Prostate gland (tissue), 2 donors: ENCODE results near the gene MMD. TPM values are rescaled to one million over a fixed set of nuclear protein-coding genes. Genes with fewer than 3 reads are reported as not detected.

ENCODE experiments used
- DNase-seq: peaks from one replicate; pipeline ENCODE4 v3.0.0-alpha.2; 2019; ENCODE audit warnings: low spot score
- H3K27ac ChIP-seq, 2 donors: fragments of 200-600 bp; sonication (generic); 2 replicates each; pipeline ENCODE4 v1.5.1; 2017 to 2019
- H3K27me3 ChIP-seq: fragments of 200-600 bp; sonication (generic); replicated peaks from 2 replicates; pipeline ENCODE4 v1.5.1; 2019; ENCODE audit not compliant: insufficient read depth
- H3K36me3 ChIP-seq, 2 donors: fragments of 200-600 bp; sonication (generic); 1 replicate in 1 of 2; 2 replicates in 1 of 2; pipeline versions ENCODE4 v1.5.1 to v1.8.1; 2017 to 2019
- H3K4me1 ChIP-seq: fragments of 200-600 bp; sonication (generic); replicated peaks from 2 replicates; pipeline ENCODE4 v1.5.1; 2019
- H3K4me3 ChIP-seq, 2 donors: fragments of 200-600 bp; sonication (generic); 2 replicates each; pipeline ENCODE4 v1.5.1; 2017 to 2019
- H3K9me3 ChIP-seq: fragments of 200-600 bp; sonication (generic); 2 replicates; pipeline ENCODE4 v1.5.1; 2017
- CTCF ChIP-seq, 4 experiments: fragments of 200-600 bp in 2 of 4; fragments of 450-650 bp in 2 of 4; sonication (generic) in 2 of 4; IDR thresholded peaks; 1 replicate in 3 of 4; 2 replicates in 1 of 4; pipeline ENCODE4 v1.5.1; 2016 to 2019; ENCODE audit warnings: antibody characterized with exemption in 4 of 4, mild to moderate bottlenecking in 2 of 4, moderate library complexity in 2 of 4
- POLR2A ChIP-seq: fragments of 450-650 bp; IDR thresholded peaks from one replicate; pipeline ENCODE4 v1.6.1; 2016; ENCODE audit warnings: antibody characterized with exemption, mild to moderate bottlenecking
- POLR2AphosphoS5 ChIP-seq: sonication (generic); formaldehyde crosslinking; IDR thresholded peaks from one replicate; pipeline ENCODE4 v1.6.1; 2017; ENCODE audit warnings: antibody characterized with exemption
- WGBS: methylation state at CpG from one replicate; pipeline ENCODE4 v1.1.5; 2018; 5-methylcytosine and 5-hydroxymethylcytosine counted together
- intact Hi-C: fragments of 100-400 bp; cut with DNase I; formaldehyde crosslinking; loops from one replicate; pipeline ENCODE4 v1.14.2; 2022
- total RNA-seq, 2 donors: library from RNA; depleted of rRNA; stranded (reverse); fragments of >200 nt; gene quantifications; one replicate each; pipeline ENCODE4 v1.1.0, GENCODE V29; 2016

Gene MMD
- total RNA-seq, 2 donors from 2014 or later = 8.7 to 55.0 TPM

- Histone ChIP-seq H3K9me3 (no peaks in the 10 kb centered on the region), H3K27me3 (no peaks in the 10 kb centered on the region), H3K36me3 (no peaks in the 10 kb centered on the region), H3K4me3 (no peak overlapping the region), H3K4me1 (no peaks in the 10 kb centered on the region), H3K27ac (peak overlapping the region in 1 of 2 donors; percentile 14)
- TF ChIP-seq POLR2AphosphoS5 (no peak), CTCF (IDR thresholded peaks at IDR 0.05) (no peak), POLR2A (no peak)
- no peak for DNase-seq
- intact Hi-C loops = loop anchor here (10.0 kb wide), 1 partner anchor 149 kb away; no protein-coding TSS in a partner anchor
- WGBS = 92% methylated on average over 10 of the region's 10 CpGs
Measured at GRCh38 chr17:55443904-55444303, 22.3 kb upstream of the MMD start.

GRCh38 chr17:55442953-55443683 lies 21.5 kb upstream of the MMD start:
- TF ChIP-seq POLR2AphosphoS5 (peak; percentile 31), CTCF (IDR thresholded peaks at IDR 0.05) (no peak), POLR2A (no peak)
- H3K4me3 ChIP-seq = no peak overlapping the region
- H3K27ac ChIP-seq = peak overlapping the region; percentile 16 to 28
- DNase-seq = no peak
- no peaks in the 10 kb centered on the region for H3K36me3 ChIP-seq
- intact Hi-C loops = loop anchor here (10.0 kb wide), 1 partner anchor 148 kb away; no protein-coding TSS in a partner anchor
- no peaks in the 10 kb centered on the region for H3K27me3 ChIP-seq
- WGBS = 77% methylated on average over 6 of the region's 6 CpGs
- H3K9me3 ChIP-seq = no peaks in the 10 kb centered on the region
- no peaks in the 10 kb centered on the region for H3K4me1 ChIP-seq

GRCh38 chr17:55442462-55442861 lies 20.8 kb upstream of the MMD start:
- H3K27ac ChIP-seq = peak overlapping the region; percentile 16 to 28
- no peak for TF ChIP-seq POLR2AphosphoS5
- no peak for TF ChIP-seq POLR2A
- no peak for TF ChIP-seq CTCF (IDR thresholded peaks at IDR 0.05)
- 67% methylated on average over 5 of the region's 5 CpGs for WGBS
- H3K4me1 ChIP-seq = no peaks in the 10 kb centered on the region
- H3K27me3 ChIP-seq = no peaks in the 10 kb centered on the region
- no peaks in the 10 kb centered on the region for H3K9me3 ChIP-seq
- intact Hi-C loops = loop anchor here (10.0 kb wide), 1 partner anchor 148 kb away; no protein-coding TSS in a partner anchor
- no peak for DNase-seq
- no peak overlapping the region for H3K4me3 ChIP-seq
- H3K36me3 ChIP-seq = no peaks in the 10 kb centered on the region

DNA sequence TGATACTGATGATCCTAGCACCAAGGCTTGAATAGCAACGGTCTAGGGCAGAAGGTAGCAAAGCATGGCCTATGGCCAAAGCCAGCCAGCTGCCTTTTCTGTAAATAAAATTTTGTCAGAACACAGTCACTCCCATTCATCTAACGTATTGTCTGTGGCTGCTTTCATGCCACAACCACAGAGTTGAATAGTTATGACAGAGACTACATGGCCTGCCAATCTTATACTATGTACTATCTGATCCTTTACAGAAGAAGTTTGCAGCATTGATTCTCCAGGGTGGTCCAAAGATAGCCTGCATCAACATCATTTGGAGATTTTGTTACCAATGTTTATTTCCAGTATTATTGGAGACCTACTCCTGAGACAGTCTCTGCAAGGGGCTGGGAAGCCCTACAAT lies 19.9 kb upstream of the MMD start:
- no peaks in the 10 kb centered on the region for H3K4me1 ChIP-seq
- no peaks in the 10 kb centered on the region for H3K9me3 ChIP-seq
- TF ChIP-seq CTCF (IDR thresholded peaks at IDR 0.05) (no peak), POLR2A (no peak), POLR2AphosphoS5 (no peak)
- H3K36me3 ChIP-seq = no peaks in the 10 kb centered on the region
- DNase-seq = no peak
- 26% methylated on average over 2 of the region's 2 CpGs for WGBS
- no peaks in the 10 kb centered on the region for H3K27me3 ChIP-seq
- no peak overlapping the region for H3K4me3 ChIP-seq
- intact Hi-C loops = loop anchor here (10.0 kb wide), 1 partner anchor 147 kb away; no protein-coding TSS in a partner anchor
- H3K27ac ChIP-seq = no peak overlapping the region

DNA sequence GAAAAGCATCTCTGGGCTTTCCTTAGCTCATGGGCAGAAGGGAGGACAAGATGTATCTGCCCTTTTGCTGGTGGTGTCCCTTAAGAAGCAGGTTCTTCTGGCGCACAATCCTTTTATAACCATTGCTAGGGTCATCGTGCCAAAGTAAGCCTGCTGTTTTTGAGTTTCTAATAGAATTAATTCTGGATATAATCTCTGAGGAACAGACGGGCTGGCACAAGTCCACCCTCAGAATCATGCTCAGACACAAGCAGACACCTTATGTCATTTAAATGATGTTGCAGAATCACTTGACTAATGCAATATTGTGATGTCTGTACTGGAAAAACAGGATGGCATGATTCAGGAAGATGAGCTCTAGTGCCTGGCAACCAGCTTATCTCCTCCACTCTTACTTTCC lies 18.8 kb upstream of the MMD start:
- TF ChIP-seq POLR2A (no peak), POLR2AphosphoS5 (no peak), CTCF (IDR thresholded peaks at IDR 0.05) (no peak)
- Histone ChIP-seq H3K27me3 (no peaks in the 10 kb centered on the region), H3K36me3 (no peaks in the 10 kb centered on the region), H3K9me3 (no peaks in the 10 kb centered on the region), H3K4me1 (no peaks in the 10 kb centered on the region), H3K4me3 (no peak overlapping the region), H3K27ac (no peak overlapping the region)
- intact Hi-C loops = loop anchor here (10.0 kb wide), 1 partner anchor 146 kb away; no protein-coding TSS in a partner anchor
- DNase-seq = no peak
- 41% methylated on average over 3 of the region's 3 CpGs for WGBS
